WERI-Rb-1 (cell line): ENCODE results near the gene CFAP99.

ENCODE experiments used
- DNase-seq: peaks from one replicate; pipeline ENCODE4 v3.0.0-alpha.2; 2020
- H3K27ac ChIP-seq: fragments of 250-450 bp; sonication (Bioruptor Pico); 2 replicates; pipeline ENCODE4 v1.5.1; 2020; ENCODE audit warnings: mild to moderate bottlenecking, moderate library complexity
- H3K27me3 ChIP-seq: fragments of 250-450 bp; sonication (Bioruptor Pico); 2 replicates; pipeline ENCODE4 v1.5.1; 2021; ENCODE audit warnings: mild to moderate bottlenecking, low read depth, moderate library complexity; ENCODE audit not compliant: insufficient read depth, severe bottlenecking
- H3K36me3 ChIP-seq: fragments of 250-450 bp; sonication (Bioruptor Pico); 2 replicates; pipeline ENCODE4 v1.5.1; 2020; ENCODE audit warnings: mild to moderate bottlenecking, moderate library complexity
- H3K4me3 ChIP-seq: 2 replicates; pipeline ENCODE4 v1.5.1; 2011; ENCODE audit warnings: low read depth, mild to moderate bottlenecking, control low read depth, low read length
- H3K9me3 ChIP-seq: fragments of 250-450 bp; sonication (Bioruptor Pico); 2 replicates; pipeline ENCODE4 v1.5.1; 2021; ENCODE audit warnings: mild to moderate bottlenecking, moderate library complexity; ENCODE audit not compliant: severe bottlenecking
- CTCF ChIP-seq: IDR thresholded peaks from 2 replicates; pipeline ENCODE4 v1.5.1; 2011; ENCODE audit warnings: low read depth, mild to moderate bottlenecking, control low read depth, inconsistent platforms, low read length

Gene CFAP99

DNA sequence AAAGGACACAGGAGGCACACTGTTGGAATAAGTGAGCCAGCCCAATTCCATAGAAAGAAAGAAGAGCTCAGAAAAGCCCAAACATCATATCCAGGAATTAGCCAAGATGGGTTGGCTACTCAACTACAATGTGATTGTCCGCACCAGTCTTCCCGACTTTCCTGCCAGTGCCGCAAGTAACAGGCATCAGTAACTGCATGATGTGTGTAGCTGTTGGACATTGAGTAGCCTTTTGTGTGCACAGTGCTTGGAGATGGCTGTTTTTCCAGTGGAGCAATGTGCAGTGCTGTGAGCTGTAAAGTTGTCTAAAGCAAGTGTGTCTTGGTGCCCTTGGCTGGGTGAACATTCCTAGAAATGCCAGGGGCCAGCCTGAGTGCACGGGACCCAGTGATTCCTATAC, 88.5 kb downstream of the CFAP99 start:
- TF ChIP-seq CTCF, result no peak
- Histone ChIP-seq H3K27ac (no peak overlapping the region), H3K9me3 (no peaks in the 10 kb centered on the region), H3K4me3 (no peak overlapping the region), H3K36me3 (peaks cover 78% of the 10 kb centered on the region), H3K27me3 (no peaks in the 10 kb centered on the region)
- no peak for DNase-seq

GRCh38 chr4:2507855-2508254, 89.1 kb downstream of the CFAP99 start:
- TF ChIP-seq CTCF, result no peak
- H3K4me3 ChIP-seq, result no peak overlapping the region
- no peaks in the 10 kb centered on the region for H3K9me3 ChIP-seq
- no peaks in the 10 kb centered on the region for H3K27me3 ChIP-seq
- H3K27ac ChIP-seq, result no peak overlapping the region
- peaks cover 82% of the 10 kb centered on the region for H3K36me3 ChIP-seq
- DNase-seq, result no peak

DNA sequence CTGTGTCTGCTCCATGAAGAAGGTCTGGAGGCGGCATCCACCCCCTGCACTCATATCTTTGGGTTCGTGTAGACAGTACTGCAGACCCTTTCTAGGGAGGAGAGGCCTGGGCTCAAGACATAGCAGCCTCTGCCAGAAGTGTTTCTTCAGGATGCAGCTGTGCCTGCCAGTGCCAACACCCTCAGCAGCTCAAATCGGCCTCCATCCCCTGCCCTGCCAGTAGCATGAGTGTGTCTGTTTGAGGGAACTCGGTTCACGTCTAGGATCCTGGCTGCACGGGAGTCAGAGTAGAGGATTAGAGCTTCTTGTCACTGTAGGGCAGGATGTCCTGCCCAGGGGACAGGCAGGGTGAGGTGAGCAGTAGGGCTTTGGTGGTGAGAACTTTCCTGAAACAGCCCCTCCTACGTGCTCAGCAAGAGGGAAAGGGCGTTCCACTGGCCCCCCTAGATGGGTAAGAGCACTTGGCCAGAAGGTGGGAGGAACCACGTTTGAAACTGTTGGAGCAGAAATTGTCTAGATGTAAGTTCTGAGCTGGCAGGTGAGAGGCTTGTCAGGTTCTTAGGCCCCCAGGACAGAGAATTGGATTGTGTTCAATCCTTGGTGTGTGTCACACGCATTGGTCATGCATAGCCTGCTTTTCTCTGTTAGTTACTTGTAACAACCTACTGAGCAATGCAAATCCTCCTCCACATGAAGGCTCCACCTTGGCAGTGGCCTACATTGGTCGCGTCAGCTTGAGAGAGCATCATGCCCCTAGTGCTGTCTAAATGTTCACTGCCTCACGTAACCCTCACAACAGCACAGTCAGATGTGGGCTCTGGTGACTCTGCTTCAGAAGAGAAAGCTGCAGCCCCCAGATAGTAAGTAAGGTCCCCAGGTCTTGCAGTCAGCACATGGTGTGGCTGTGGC, 91.8 kb downstream of the CFAP99 start:
- no peak for DNase-seq
- no peaks in the 10 kb centered on the region for H3K9me3 ChIP-seq
- H3K27me3 ChIP-seq, result no peaks in the 10 kb centered on the region
- peaks cover 78% of the 10 kb centered on the region for H3K36me3 ChIP-seq
- no peak for TF ChIP-seq CTCF
- H3K27ac ChIP-seq, result no peak overlapping the region
- no peak overlapping the region for H3K4me3 ChIP-seq

DNA sequence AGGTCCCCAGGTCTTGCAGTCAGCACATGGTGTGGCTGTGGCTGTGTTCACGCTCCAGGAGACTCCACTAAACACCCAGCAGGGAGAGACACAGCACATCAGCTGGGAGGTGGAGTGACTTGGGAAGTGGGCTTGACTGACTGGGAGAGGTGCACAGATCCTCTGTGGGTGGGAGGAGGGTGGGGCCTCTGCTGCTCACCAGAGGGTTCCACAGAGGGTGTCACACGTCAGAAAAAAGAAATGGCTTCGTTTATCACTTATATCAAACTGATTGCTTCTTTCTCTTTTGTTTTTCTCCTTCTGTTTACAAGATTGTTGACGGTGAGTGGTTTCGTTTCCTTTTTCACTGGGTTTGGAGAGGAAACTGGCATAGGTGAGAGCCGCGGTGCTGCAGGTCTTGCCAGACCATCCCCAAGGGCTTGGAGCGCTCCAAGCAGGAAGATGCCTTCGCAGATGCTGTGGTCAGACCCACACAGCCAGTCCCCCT, 92.9 kb downstream of the CFAP99 start:
- no peaks in the 10 kb centered on the region for H3K27me3 ChIP-seq
- no peak overlapping the region for H3K4me3 ChIP-seq
- no peak overlapping the region for H3K27ac ChIP-seq
- peaks cover 78% of the 10 kb centered on the region for H3K36me3 ChIP-seq
- TF ChIP-seq CTCF, result no peak
- no peak for DNase-seq
- H3K9me3 ChIP-seq, result no peaks in the 10 kb centered on the region
